HG02571 (cell line): Measurements from ENCODE around the gene CACNG8.
"Not testable (repeated sequence)": the region's sequence is repeated elsewhere in the genome, so short reads cannot be mapped to it uniquely, and the experiment has no call there.

ENCODE experiments used
- ATAC-seq: cut with Tn5 transposase; IDR thresholded peaks from one replicate; pipeline ENCODE4 v1.9.1; 2021; ENCODE audit warnings: mild to moderate bottlenecking, moderate library complexity; ENCODE audit not compliant: unreplicated experiment

Gene CACNG8

GRCh38 chr19:53962887-53963431 is at the start of gene CACNG8:
Gene CACNG8 (plus strand): TSS chr19:53962937.
- no peak for ATAC-seq

DNA sequence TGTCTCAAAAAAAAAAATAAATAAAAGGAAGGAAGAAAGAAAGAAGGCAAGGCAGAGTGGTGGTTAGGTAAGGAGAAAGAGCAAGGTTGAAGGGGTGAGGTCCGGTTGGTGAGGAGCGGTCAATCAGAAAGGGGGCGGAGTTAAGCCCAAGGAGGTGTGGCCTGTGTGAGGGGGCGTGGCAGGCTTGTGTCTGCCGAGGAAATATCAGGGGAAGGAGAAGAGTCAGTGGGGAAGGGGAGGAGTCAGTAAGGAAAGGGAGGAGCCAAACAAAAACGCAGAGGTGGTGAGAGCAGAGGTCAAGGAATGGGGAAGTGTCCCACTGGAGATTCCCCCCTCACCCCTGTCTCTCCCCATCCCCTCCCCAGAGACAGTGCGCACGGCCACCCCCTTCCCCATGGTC is 47.7 kb upstream of the CACNG8 start:
- no peak for ATAC-seq

DNA sequence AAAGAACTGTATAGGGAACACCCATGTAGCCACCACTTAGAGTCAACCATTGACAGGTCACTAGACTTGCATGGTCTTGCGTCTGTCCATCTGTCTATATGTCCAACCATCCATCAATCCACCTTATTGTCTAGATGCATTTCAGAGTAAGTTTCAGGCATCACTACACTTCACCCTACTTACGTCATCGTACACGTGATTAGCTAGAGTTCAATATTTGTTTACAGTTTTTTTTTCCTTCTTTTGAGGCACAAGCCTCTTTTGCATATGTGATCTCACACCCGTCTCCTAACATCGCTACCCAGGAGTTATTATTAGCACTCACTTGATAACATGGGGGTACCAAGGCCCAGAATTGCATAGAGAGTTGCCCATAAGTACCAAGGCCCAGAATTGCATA is 46.7 kb upstream of the CACNG8 start:
- no peak for ATAC-seq

DNA sequence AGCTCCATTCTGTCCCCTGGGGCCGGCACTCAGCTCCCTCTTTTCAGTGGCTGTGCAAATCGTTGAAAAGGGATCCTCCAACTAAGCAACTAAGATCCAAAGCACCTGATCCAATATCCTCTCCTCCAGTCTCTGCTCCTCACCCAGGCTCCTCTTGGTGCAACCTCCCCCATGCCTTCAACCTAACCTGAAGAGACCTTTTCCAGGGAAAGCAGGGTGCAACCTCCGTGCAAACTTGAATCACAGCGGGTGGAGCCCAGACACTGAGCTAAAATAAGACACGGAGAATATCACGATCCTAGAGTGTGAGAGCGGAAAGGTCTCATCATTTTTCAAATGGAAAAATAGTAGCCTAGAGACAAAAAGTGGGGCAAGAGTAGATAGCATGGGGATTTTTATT is 45.4 kb upstream of the CACNG8 start:
- no peak for ATAC-seq

- no peak for ATAC-seq
Measured at GRCh38 chr19:53927739-53928138, 35.0 kb upstream of the CACNG8 start.

DNA sequence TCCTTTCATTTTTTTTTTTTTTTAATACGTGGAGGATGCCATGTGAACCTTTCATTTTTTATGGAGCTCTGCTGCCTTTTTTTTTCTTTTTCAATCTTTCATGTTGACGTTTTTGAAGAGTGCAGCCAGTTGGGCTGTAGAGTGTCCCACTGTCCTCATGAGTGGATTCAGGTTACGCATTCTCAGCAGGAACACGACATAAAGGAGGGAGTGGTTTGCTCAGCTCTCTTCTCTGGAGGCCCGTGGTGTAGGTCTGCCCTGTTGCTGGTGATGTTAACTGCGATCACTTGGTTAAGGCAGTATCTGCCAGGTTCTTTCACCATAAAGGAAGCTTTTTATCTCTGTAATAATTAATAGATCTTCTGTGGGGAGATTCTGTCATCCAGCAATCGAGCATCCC is 26.7 kb upstream of the CACNG8 start:
- no peak for ATAC-seq

- no peak for ATAC-seq
Measured at GRCh38 chr19:53942001-53942786, 20.5 kb upstream of the CACNG8 start.

- ATAC-seq, result no peak
Measured at GRCh38 chr19:53944416-53944815, 18.3 kb upstream of the CACNG8 start.

DNA sequence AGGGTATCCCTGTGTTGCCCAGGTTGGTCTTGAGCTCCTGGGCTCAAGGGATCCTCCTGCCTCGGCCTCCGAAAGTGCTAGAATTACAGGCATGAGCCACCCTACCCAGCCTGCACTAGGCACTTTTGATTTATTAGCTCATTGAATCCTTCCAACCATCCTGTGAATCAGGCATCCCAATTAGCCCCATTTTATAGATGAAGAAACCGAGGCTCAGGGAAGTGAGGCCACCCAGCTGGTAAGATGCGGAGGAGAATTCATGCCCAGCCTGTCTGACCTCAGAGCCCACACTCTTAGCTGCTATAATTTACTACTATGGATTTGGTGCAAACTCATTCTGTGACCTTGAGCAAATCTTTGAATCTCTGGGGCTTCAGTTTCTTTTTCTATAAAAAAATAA is 17.8 kb upstream of the CACNG8 start:
- ATAC-seq, result no peak

GRCh38 chr19:53945441-53945840 is 17.3 kb upstream of the CACNG8 start:
- ATAC-seq, result no peak

GRCh38 chr19:53945998-53946397 is 16.7 kb upstream of the CACNG8 start:
- ATAC-seq, result no peak

DNA sequence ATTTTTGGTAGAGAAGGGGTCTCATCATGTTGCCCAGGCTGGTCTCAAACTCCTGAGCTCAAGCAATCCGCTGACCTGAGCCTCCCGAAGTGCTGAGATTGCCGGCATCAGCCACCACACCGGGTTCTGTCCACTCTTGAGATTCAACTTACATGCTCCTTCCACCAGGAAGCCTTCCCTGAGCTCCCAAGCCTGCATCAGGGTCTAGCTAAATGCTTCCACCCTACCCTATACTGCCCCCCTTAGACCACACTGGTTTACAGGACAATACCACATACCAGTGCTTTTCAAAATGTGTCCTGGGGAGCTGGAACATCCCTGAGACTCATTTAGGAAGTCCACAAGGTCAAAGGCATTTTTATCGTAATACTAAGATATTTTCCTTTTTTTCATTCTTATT is 15.1 kb upstream of the CACNG8 start:
- ATAC-seq, result no peak

GRCh38 chr19:53948611-53949010 is 14.1 kb upstream of the CACNG8 start:
- ATAC-seq, result not testable (repeated sequence)

- ATAC-seq, result no peak
Measured at GRCh38 chr19:53951436-53951835, 11.3 kb upstream of the CACNG8 start.

GRCh38 chr19:53951947-53952346 is 10.8 kb upstream of the CACNG8 start:
- no peak for ATAC-seq

DNA sequence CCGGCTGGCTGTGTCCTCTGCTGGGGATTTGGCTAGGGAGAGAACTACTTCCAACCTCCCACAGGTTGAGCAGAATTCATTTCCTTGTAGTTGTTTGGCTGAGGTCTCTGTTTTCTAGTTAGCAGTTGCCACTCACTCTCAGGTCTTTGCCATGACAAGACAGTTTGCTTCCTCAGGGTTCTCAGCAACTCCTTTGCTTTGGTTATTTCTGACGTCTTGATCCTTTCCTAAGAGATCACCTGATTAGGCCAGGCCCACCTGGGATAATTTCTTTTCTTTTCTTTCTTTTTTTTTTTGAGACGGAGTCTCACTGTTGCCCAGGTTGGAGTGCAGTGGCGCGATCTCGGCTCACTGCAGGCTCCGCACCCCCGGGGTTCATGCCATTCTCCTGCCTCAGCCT is 9.4 kb upstream of the CACNG8 start:
- ATAC-seq, result no peak

DNA sequence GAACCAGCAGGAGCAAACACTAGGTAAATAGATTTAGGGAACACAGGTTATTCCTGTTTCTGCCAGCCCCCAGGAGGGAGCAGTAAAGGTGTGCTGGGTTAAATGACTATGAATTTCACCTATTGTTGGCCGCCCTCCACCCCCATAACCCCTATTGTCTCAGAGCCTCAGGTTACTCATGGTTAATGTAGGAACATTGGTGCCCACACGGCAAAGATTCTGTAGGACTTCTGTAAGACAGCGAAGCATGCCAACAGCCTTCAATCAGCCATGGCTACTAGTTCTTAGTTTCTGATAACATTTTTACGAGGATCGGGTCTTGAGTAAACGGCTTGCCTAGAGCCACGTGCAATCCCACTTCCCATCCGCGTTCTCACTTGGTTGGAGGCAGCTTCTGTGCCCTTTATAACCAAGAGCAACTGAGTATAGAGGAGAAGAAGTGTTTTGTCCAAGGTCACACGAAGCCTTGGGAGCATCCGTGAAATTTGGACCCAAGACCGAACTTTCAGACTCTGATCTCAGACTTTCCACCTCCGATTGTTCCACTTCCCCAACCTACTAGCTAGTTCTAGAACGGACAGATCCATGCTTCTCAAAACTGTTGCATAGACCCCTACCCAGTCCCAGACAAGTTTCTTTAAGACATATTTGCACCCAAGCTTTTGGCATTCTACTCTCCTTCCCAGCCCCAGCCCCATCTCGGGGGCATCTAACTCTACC is 5.1 kb upstream of the CACNG8 start:
- ATAC-seq, result no peak

DNA sequence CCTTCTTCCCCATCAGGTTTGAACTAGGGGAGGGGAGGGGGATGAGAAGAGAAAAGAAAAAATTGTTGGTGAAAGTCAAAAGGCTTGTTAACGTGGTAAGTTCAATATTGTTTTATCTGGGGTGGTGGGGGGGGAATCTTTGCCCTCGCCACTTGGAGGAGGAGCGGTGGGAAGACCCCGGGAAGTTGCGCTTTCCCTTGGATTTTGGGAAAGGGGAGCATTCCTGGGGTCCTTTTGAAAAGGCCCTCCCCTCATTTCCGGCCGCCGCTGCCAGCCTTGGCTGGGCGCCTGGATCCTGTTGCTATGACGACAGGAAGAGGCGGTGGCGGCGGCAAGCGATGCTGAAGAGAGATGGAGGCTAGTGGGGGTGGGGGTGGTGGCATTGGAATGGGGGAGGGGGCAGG is 4.6 kb upstream of the CACNG8 start:
- ATAC-seq, result no peak

DNA sequence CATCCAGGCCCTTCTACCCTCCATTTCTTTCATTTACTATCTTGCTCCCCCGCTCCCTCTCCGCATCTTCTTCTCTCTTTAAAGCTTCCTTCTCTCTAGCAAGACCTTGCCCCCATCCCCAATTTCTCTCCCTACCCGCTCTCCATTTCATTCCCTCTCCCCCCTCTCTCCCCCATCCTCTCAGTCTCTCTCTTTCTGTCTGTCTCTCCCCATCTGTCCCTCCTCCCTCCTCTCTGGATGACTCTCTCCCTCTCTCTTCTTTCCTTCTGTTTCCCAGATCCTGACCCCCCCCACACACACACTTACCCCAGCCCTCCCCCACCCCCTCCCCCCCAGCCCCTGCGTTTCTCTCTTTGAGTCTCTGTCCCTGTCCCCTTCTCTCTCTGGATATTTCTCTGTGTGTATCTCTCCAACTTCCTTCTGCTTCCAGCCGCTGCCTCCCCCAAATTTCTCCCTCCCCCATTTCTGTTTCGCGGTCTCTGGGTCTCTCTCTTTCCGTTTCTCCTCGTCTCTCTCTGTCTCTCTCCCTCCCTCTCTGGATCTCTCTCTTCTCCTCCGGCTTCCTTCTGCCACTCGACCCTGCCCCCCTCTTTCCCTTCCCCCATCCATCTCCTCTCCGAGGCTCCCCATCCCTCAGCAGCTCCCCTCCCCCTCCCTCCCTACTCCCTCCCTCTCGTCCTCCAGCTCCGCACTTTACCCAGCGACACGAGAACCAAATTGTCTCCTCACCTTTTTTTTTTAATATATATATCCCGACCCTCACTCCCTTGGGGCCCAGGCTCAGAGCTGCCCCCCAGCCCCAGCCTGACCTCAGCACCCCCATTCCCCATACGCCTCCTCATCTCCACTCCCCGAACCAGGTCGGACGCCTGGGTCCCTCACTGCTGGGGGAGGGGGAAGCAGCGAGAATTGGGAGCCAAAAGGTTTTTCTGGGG is 3.6 kb upstream of the CACNG8 start:
- ATAC-seq, result no peak

DNA sequence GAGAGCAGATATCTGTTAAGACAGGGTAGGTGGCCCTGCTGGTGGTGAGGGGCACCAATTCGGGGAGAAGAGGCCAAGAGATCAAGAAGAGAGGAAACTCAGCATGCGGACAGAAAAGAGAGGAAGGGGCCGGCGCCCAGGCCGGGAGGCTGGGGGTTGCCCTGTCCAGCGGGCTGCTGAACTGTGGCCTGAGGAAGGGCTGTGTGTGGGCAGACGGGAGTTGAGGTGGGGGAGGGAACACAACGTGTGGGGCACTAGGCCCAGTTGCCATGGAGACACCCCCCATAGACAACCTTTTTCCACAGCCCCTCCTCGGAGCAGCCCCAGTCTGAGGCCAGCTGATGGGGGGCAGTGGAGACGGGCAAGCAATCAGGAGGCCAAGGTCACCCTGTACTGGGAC is 2.5 kb upstream of the CACNG8 start:
- ATAC-seq, result no peak

DNA sequence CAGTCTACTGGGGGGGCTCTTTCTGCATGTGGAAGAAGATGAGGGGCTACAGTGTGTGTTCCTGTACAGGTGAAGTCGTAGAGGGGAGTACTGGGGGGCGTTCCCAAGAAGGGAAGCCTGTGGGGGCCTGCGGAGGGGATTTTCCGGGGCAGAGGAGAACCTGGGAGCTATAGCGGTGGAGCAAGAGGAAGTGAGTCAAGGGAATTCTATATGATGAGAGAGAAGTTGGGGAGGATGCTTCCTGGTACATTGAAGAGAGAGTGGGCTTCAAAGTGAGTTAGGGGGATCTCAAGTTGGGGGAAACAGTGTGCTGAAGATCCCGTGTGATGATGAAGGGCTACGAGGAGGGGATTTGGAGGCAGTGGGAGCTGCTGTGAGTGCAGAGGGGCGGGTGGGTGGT is 1.9 kb upstream of the CACNG8 start:
- ATAC-seq, result no peak
